ENCODE measurements around the gene CASTOR1. TPM values are rescaled to one million over a fixed set of nuclear protein-coding genes. Genes with fewer than 3 reads are reported as not detected.

The CASTOR1 gene
- total RNA-seq, 1 donor from 2014 or later, result 55.9 TPM

DNA sequence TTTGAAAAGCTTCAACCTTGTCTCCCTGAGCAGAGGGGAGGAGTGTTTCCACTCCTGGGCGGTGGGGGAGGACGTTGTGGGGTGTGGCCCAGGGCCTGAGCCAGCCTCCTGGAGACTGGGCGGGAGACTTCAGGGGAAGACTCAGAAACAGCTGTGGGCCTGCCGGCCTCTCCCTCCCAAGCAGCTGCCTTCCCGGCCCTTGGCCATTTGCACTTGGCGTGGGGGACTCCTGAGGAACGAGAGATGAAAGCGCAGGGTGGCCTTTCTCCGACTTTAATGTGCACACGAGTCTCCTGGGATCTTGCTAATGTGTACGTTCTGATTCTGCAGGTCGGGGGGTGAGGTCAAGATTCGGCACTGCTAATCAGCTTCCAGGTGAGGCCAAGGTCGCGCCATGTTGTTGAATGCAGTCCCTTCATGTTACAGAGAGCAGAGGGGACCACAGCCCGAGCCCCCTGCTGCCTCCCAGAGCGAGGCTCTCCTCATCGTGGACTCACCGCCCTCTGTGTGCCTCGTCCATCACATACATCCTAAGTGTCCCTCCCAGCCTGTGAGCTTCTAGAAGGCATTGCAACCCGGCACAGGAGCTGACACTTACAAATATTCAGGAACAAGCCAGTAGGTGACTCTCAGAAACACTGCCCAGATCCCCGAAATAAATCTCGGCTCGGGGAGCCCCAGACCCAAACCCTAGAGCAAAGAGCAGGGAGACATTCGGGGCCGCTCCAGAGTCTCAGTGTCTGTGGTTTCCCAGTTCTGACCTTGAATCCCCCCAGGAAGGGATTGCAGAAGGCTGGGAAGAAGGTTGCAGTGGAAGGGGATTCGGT is 50.4 kb downstream of the CASTOR1 start:
- H3K4me3 ChIP-seq, result no peak overlapping the region
- TF ChIP-seq, protein P1, sequence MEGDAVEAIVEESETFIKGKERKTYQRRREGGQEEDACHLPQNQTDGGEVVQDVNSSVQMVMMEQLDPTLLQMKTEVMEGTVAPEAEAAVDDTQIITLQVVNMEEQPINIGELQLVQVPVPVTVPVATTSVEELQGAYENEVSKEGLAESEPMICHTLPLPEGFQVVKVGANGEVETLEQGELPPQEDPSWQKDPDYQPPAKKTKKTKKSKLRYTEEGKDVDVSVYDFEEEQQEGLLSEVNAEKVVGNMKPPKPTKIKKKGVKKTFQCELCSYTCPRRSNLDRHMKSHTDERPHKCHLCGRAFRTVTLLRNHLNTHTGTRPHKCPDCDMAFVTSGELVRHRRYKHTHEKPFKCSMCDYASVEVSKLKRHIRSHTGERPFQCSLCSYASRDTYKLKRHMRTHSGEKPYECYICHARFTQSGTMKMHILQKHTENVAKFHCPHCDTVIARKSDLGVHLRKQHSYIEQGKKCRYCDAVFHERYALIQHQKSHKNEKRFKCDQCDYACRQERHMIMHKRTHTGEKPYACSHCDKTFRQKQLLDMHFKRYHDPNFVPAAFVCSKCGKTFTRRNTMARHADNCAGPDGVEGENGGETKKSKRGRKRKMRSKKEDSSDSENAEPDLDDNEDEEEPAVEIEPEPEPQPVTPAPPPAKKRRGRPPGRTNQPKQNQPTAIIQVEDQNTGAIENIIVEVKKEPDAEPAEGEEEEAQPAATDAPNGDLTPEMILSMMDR (IDR thresholded peaks at IDR 0.05), result no peak
- no peaks in the 10 kb centered on the region for H3K9me3 ChIP-seq
- H3K4me1 ChIP-seq, result no peaks in the 10 kb centered on the region
- no peaks in the 10 kb centered on the region for H3K36me3 ChIP-seq
- DNase-seq (ENCODE audit: low spot score in 2 of 2), result no peak
- intact Hi-C loops (cut with DNase I), result loop anchor here (10.0 kb wide), 1 partner anchor 54 kb away; no protein-coding TSS in a partner anchor
- H3K27ac ChIP-seq, result no peak overlapping the region
- no peaks in the 10 kb centered on the region for H3K27me3 ChIP-seq

DNA sequence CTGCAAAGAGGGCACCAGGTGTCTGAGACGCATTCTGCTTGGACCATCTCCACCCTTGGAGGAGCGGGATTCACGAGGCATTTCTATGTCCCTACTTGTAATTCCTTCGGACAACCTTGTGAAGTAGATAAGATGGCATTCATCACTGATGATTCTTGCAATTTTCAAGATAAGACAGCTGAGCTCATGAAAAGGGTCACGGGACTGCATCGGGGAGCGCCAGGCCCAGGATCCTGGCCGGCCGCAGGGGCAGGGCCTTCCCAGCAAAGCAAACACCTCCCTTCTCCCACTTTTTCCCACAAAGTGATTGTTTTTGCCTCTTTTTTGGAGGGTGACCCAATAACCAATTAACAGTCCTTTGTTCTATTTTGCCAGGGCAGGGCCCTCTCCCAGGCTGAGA is 51.2 kb downstream of the CASTOR1 start:
- Histone ChIP-seq H3K27me3 (no peaks in the 10 kb centered on the region), H3K27ac (no peak overlapping the region)

GRCh38 chr22:30236875-30237274 is 52.4 kb downstream of the CASTOR1 start:
- intact Hi-C loops (cut with DNase I), result loop anchor here (10.0 kb wide), 1 partner anchor 52 kb away; no protein-coding TSS in a partner anchor
- H3K4me1 ChIP-seq, result no peaks in the 10 kb centered on the region
- H3K27me3 ChIP-seq, result no peaks in the 10 kb centered on the region
- DNase-seq (ENCODE audit: low spot score in 2 of 2), result no peak
- H3K36me3 ChIP-seq, result no peaks in the 10 kb centered on the region
- no peaks in the 10 kb centered on the region for H3K9me3 ChIP-seq
- no peak overlapping the region for H3K27ac ChIP-seq
- no peak overlapping the region for H3K4me3 ChIP-seq
- TF ChIP-seq, protein P1 (IDR thresholded peaks at IDR 0.05), result no peak

More for the DNA sequence above, 51.2 kb downstream of the CASTOR1 start:
- intact Hi-C loops (cut with DNase I), result loop anchor here (10.0 kb wide), 1 partner anchor 53 kb away; no protein-coding TSS in a partner anchor
- Histone ChIP-seq H3K4me1 (no peaks in the 10 kb centered on the region), H3K4me3 (no peak overlapping the region), H3K9me3 (no peaks in the 10 kb centered on the region), H3K36me3 (no peaks in the 10 kb centered on the region)
- no peak for DNase-seq (ENCODE audit: low spot score in 2 of 2)
- TF ChIP-seq, protein P1 (IDR thresholded peaks at IDR 0.05), result no peak

DNA sequence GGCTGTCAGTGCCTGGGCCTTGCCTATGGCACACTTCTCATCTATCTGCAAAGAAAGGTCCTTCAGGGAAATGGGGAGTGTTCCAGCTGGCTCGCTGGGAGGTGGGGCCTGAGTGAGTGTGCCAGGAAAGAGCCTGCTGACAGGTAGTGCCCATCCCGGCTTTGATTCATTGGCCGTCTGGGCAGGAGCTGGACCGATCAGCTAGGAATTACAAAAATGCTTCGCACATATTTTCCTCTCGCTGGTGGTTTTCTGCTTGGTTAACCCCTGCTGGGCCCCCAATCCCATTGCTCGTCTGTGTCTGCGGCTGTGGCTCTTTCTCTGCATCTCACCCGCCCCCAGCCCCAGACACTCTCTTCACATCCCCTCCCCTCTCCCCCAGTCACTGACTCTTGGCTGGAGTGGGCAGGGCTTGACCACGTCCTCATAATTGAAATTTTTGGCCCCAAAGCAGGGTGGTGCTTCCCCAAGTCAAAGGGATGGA is 53.6 kb downstream of the CASTOR1 start:
- H3K9me3 ChIP-seq, result no peaks in the 10 kb centered on the region
- no peak overlapping the region for H3K27ac ChIP-seq
- intact Hi-C loops (cut with DNase I), result loop anchor here (10.0 kb wide), 1 partner anchor 51 kb away; no protein-coding TSS in a partner anchor
- TF ChIP-seq, protein P1 (IDR thresholded peaks at IDR 0.05), result no peak
- no peaks in the 10 kb centered on the region for H3K27me3 ChIP-seq
- H3K36me3 ChIP-seq, result no peaks in the 10 kb centered on the region
- DNase-seq (ENCODE audit: low spot score in 2 of 2), result no peak
- H3K4me3 ChIP-seq, result no peak overlapping the region
- no peaks in the 10 kb centered on the region for H3K4me1 ChIP-seq

Other genes with a start within 250 kb of the CASTOR1 start
- gene HORMAD2, start 209.0 kb downstream of the CASTOR1 start, total RNA-seq, result not detected
- not detected for gene LIF, start 42.7 kb downstream of the CASTOR1 start, total RNA-seq
- gene OSM, start 22.7 kb downstream of the CASTOR1 start, total RNA-seq, result not detected
- gene TBC1D10A, start 37.4 kb upstream of the CASTOR1 start, total RNA-seq, result 107 TPM
- gene SF3A1, start 67.4 kb upstream of the CASTOR1 start, total RNA-seq, result 92.9 TPM
- gene CCDC157, start 67.5 kb upstream of the CASTOR1 start, total RNA-seq, result 7.0 TPM
- gene RNF215, start 97.9 kb upstream of the CASTOR1 start, total RNA-seq, result 6.7 TPM
- gene SEC14L2, start 107.5 kb upstream of the CASTOR1 start, total RNA-seq, result 3.0 TPM
- 4.5 TPM for gene MTFP1, start 136.3 kb upstream of the CASTOR1 start, total RNA-seq
- not detected for gene SEC14L3, start 182.5 kb upstream of the CASTOR1 start, total RNA-seq
- gene SEC14L4, start 216.2 kb upstream of the CASTOR1 start, total RNA-seq, result not detected